Thoracic aorta (tissue), 2 donors: ENCODE measurements around the gene D2HGDH. TPM values are rescaled to one million over a fixed set of nuclear protein-coding genes. Genes with fewer than 3 reads are reported as not detected.

ENCODE experiments used
- ATAC-seq: fragments of 150-250 bp; one replicate; pipeline ENCODE4 v1.8.0; 2017; ENCODE audit warnings: low read depth; ENCODE audit not compliant: insufficient number of reproducible peaks, low FRiP score
- DNase-seq: peaks from one replicate; pipeline ENCODE4 v3.0.0-alpha.2; 2020; ENCODE audit warnings: low spot score
- H3K27ac ChIP-seq, 2 donors: fragments of 200-600 bp; sonication (generic); 1 replicate in 1 of 2; 2 replicates in 1 of 2; pipeline ENCODE4 v1.5.1; 2016; ENCODE audit warnings: mild to moderate bottlenecking in 2 of 2, moderate library complexity in 2 of 2
- H3K27me3 ChIP-seq: fragments of 200-600 bp; sonication (generic); replicated peaks from 2 replicates; pipeline ENCODE4 v1.6.0; 2016; ENCODE audit warnings: mild to moderate bottlenecking; ENCODE audit not compliant: insufficient read depth
- H3K36me3 ChIP-seq: fragments of 200-600 bp; sonication (generic); one replicate; pipeline ENCODE4 v1.5.1; 2016
- H3K4me1 ChIP-seq, 2 donors: fragments of 200-600 bp; sonication (generic); 1 replicate in 1 of 2; 2 replicates in 1 of 2; pipeline versions ENCODE4 v1.5.1 to v1.6.0; 2016; ENCODE audit warnings: low read depth in 2 of 2, mild to moderate bottlenecking in 1 of 2; ENCODE audit not compliant: control insufficient read depth in 1 of 2
- H3K4me3 ChIP-seq: fragments of 200-600 bp; sonication (generic); 2 replicates; pipeline ENCODE4 v1.5.1; 2016; ENCODE audit warnings: mild to moderate bottlenecking
- H3K9me3 ChIP-seq: fragments of 200-600 bp; sonication (generic); 2 replicates; pipeline ENCODE4 v1.5.1; 2016
- CTCF ChIP-seq: fragments of 200-600 bp; sonication (generic); IDR thresholded peaks from one replicate; pipeline ENCODE4 v1.5.1; 2019; ENCODE audit warnings: antibody characterized with exemption
- total RNA-seq, 2 donors: library from RNA; depleted of rRNA; stranded (reverse); fragments of >200 nt; gene quantifications; one replicate each; pipeline versions ENCODE4 v1.1.0 to v1.2.3, GENCODE V29; 2016

Gene D2HGDH
- total RNA-seq, 2 donors from 2014 or later, result 11.1 to 38.0 TPM

- DNase-seq (no peak), ATAC-seq (no peak)
- H3K4me3 ChIP-seq, result no peak overlapping the region
- TF ChIP-seq CTCF, result no peak
- no peaks in the 10 kb centered on the region for H3K27me3 ChIP-seq
- H3K4me1 ChIP-seq, result peaks cover 0 to 9% of the 10 kb centered on the region in 2 donors
- H3K36me3 ChIP-seq, result peaks cover 23% of the 10 kb centered on the region
- H3K27ac ChIP-seq, result no peak overlapping the region
- H3K9me3 ChIP-seq, result no peaks in the 10 kb centered on the region
Measured at GRCh38 chr2:241746084-241746483, 11.7 kb downstream of the D2HGDH start.

GRCh38 chr2:241748468-241749256 is 14.2 kb downstream of the D2HGDH start:
- ATAC-seq, result no peak

GRCh38 chr2:241750076-241750840 is 15.8 kb downstream of the D2HGDH start:
- no peak overlapping the region for H3K4me3 ChIP-seq
- H3K27me3 ChIP-seq, result no peaks in the 10 kb centered on the region
- DNase-seq (no peak), ATAC-seq (no peak)
- H3K4me1 ChIP-seq, result peaks cover 0 to 9% of the 10 kb centered on the region in 2 donors
- H3K27ac ChIP-seq, result no peak overlapping the region
- peaks cover 26% of the 10 kb centered on the region for H3K36me3 ChIP-seq
- TF ChIP-seq CTCF, result no peak
- H3K9me3 ChIP-seq, result no peaks in the 10 kb centered on the region

More at GRCh38 chr2:241748468-241749256, 14.2 kb downstream of the D2HGDH start:
- Histone ChIP-seq H3K27ac (no peak overlapping the region), H3K4me3 (no peak overlapping the region), H3K36me3 (peaks cover 32% of the 10 kb centered on the region), H3K9me3 (no peaks in the 10 kb centered on the region), H3K4me1 (peaks cover 0 to 9% of the 10 kb centered on the region in 2 donors), H3K27me3 (no peaks in the 10 kb centered on the region)
- TF ChIP-seq CTCF, result no peak
- no peak for DNase-seq

GRCh38 chr2:241751152-241751551 is 16.7 kb downstream of the D2HGDH start:
- no peak for DNase-seq
- peaks cover 26% of the 10 kb centered on the region for H3K36me3 ChIP-seq

More at GRCh38 chr2:241751152-241751551, 16.7 kb downstream of the D2HGDH start:
- no peaks in the 10 kb centered on the region for H3K27me3 ChIP-seq
- no peaks in the 10 kb centered on the region for H3K9me3 ChIP-seq
- ATAC-seq, result no peak
- TF ChIP-seq CTCF, result no peak
- H3K4me1 ChIP-seq, result peaks cover 0 to 9% of the 10 kb centered on the region in 2 donors
- H3K4me3 ChIP-seq, result no peak overlapping the region
- no peak overlapping the region for H3K27ac ChIP-seq
